Measurements from ENCODE around the gene CLSTN3. TPM values are rescaled to one million over a fixed set of nuclear protein-coding genes. Genes with fewer than 3 reads are reported as not detected.
A peak's percentile ranks its signal among the peaks of the same experiment; 100 is the strongest.
"Not testable (repeated sequence)": the region's sequence is repeated elsewhere in the genome, so short reads cannot be mapped to it uniquely, and the experiment has no call there.

CLSTN3 gene
- total RNA-seq, 1 donor from 2014 or later: 6.4 TPM

- peak; percentile 54 for ATAC-seq
- intact Hi-C loops (cut with micrococcal nuclease): loop anchor here (10.0 kb wide), 1 partner anchor 147 kb away; the partner anchor contains the start of gene PTPN6
- DNase-seq: no peak
These were observed 28.5 kb upstream of the CLSTN3 start for GRCh38 chr12:7101694-7102131.

- no peak for DNase-seq
- intact Hi-C loops (cut with micrococcal nuclease): loop anchor here (10.0 kb wide), 1 partner anchor 148 kb away; the partner anchor contains the start of gene PTPN6
- no peak for ATAC-seq
These were observed 27.6 kb upstream of the CLSTN3 start for GRCh38 chr12:7102582-7102981.

- DNase-seq (no peak), ATAC-seq (no peak)
- intact Hi-C loops (cut with micrococcal nuclease): loop anchor here (10.0 kb wide), 1 partner anchor 149 kb away; the partner anchor contains the start of gene PTPN6
These were observed 26.2 kb upstream of the CLSTN3 start for GRCh38 chr12:7103837-7104584.

GRCh38 chr12:7106082-7106481 is 24.1 kb upstream of the CLSTN3 start:
- ATAC-seq (no peak), DNase-seq (no peak)
- intact Hi-C loops (cut with micrococcal nuclease): loop anchor here (10.0 kb wide), 1 partner anchor 151 kb away; the partner anchor contains the start of gene PTPN6

- intact Hi-C loops (cut with micrococcal nuclease): loop anchor here (10.0 kb wide), 1 partner anchor 152 kb away; the partner anchor contains the start of gene PTPN6
- not testable (repeated sequence) for ATAC-seq, DNase-seq
These were observed 23.0 kb upstream of the CLSTN3 start for GRCh38 chr12:7107181-7107580.

- intact Hi-C loops (cut with micrococcal nuclease): loop anchor here (10.0 kb wide), 1 partner anchor 153 kb away; the partner anchor contains the start of gene PTPN6
- DNase-seq (no peak), ATAC-seq (no peak)
These were observed 22.6 kb upstream of the CLSTN3 start for GRCh38 chr12:7107636-7108002.

- DNase-seq (peak; percentile 86), ATAC-seq (peak; percentile 88)
- intact Hi-C loops (cut with micrococcal nuclease): loop anchor here (10.0 kb wide), 1 partner anchor 153 kb away; the partner anchor contains the start of gene PTPN6
These were observed 22.0 kb upstream of the CLSTN3 start for GRCh38 chr12:7108003-7108795.

GRCh38 chr12:7108796-7109571 is 21.2 kb upstream of the CLSTN3 start, which contains the start of gene C1RL:
Gene C1RL (minus strand): TSS chr12:7109214. CDS start chr12:7109180, 34 bp downstream.
- intact Hi-C loops (cut with micrococcal nuclease): loop anchor here (10.0 kb wide), 1 partner anchor 154 kb away; the partner anchor contains the start of gene PTPN6
- DNase-seq (peak; percentile 93), ATAC-seq (peak; percentile 87)

- ATAC-seq: no peak
- no peak for DNase-seq
These were observed 20.6 kb upstream of the CLSTN3 start for GRCh38 chr12:7109572-7109920.

GRCh38 chr12:7110661-7111060 is 19.5 kb upstream of the CLSTN3 start:
- intact Hi-C loops (cut with micrococcal nuclease): loop anchor here (10.0 kb wide), 1 partner anchor 46 kb away; the partner anchor contains the start of gene C1S
- no peak for ATAC-seq
- no peak for DNase-seq

More at GRCh38 chr12:7109572-7109920, 20.6 kb upstream of the CLSTN3 start:
- intact Hi-C loops (cut with micrococcal nuclease): loop anchor here (10.0 kb wide), 1 partner anchor 155 kb away; the partner anchor contains the start of gene PTPN6

GRCh38 chr12:7112041-7112440 is 18.1 kb upstream of the CLSTN3 start:
- DNase-seq (no peak), ATAC-seq (no peak)
- intact Hi-C loops (cut with micrococcal nuclease): loop anchor here (10.0 kb wide), 1 partner anchor 47 kb away; the partner anchor contains the start of gene C1S

- intact Hi-C loops (cut with micrococcal nuclease): loop anchor here (10.0 kb wide), 1 partner anchor 49 kb away; the partner anchor contains the start of gene C1S
- ATAC-seq (no peak), DNase-seq (no peak)
These were observed 16.7 kb upstream of the CLSTN3 start for GRCh38 chr12:7113389-7113871.

- intact Hi-C loops (cut with micrococcal nuclease): loop anchor here (10.0 kb wide), 1 partner anchor 49 kb away; the partner anchor contains the start of gene C1S
- ATAC-seq (no peak), DNase-seq (no peak)
These were observed 16.2 kb upstream of the CLSTN3 start for GRCh38 chr12:7114008-7114407.

- DNase-seq (no peak), ATAC-seq (no peak)
- intact Hi-C loops (cut with micrococcal nuclease): loop anchor here (10.0 kb wide), 1 partner anchor 50 kb away; the partner anchor contains the start of gene C1S
These were observed 15.3 kb upstream of the CLSTN3 start for GRCh38 chr12:7114851-7115250.

- ATAC-seq (no peak), DNase-seq (no peak)
- intact Hi-C loops (cut with micrococcal nuclease): loop anchor here (10.0 kb wide), 1 partner anchor 51 kb away; the partner anchor contains the start of gene C1S
These were observed 14.0 kb upstream of the CLSTN3 start for GRCh38 chr12:7116196-7116595.

- intact Hi-C loops (cut with micrococcal nuclease): loop anchor here (10.0 kb wide), 1 partner anchor 52 kb away; the partner anchor contains the start of gene C1S
- no peak for ATAC-seq
- no peak for DNase-seq
These were observed 13.3 kb upstream of the CLSTN3 start for GRCh38 chr12:7116916-7117315.

GRCh38 chr12:7117670-7118069 is 12.5 kb upstream of the CLSTN3 start:
- intact Hi-C loops (cut with micrococcal nuclease): loop anchor here (10.0 kb wide), 1 partner anchor 53 kb away; the partner anchor contains the start of gene C1S
- ATAC-seq: no peak
- no peak for DNase-seq

- DNase-seq (no peak), ATAC-seq (no peak)
- intact Hi-C loops (cut with micrococcal nuclease): loop anchor here (10.0 kb wide), 1 partner anchor 54 kb away; the partner anchor contains the start of gene C1S
These were observed 11.3 kb upstream of the CLSTN3 start for GRCh38 chr12:7118881-7119280.
